HEK293T (cell line): ENCODE data around the gene DYNC1I1.

Source experiments
- L3MBTL2 ChIP-seq: fragments of 450-650 bp; conservative IDR thresholded peaks from 2 replicates; pipeline ENCODE4 v1.6.1; 2016; ENCODE audit warnings: mild to moderate bottlenecking
- SUZ12 ChIP-seq: fragments of 450-650 bp; IDR thresholded peaks from 2 replicates; pipeline ENCODE4 v1.6.1; 2016; ENCODE audit warnings: mild to moderate bottlenecking

DNA sequence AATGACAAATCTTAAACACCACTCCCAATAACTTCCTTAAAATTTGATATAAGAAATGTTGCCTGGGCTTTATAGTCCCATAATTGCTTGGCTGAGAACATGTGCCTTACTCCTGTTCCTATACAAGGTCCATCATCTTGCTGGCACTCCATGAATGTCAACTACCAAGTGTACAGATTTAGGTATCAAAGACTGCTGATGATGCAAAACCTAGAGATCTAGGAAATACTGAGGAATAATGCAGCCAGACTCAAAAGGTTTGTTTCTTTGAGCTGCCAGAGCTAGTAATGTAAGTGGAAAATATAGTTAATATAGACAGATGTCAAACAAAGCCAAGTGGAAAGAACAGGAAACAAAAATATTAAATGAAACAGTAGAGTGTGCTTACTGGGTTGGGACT is 121.1 kb downstream of the DYNC1I1 start:
- no peak for TF ChIP-seq SUZ12
- TF ChIP-seq L3MBTL2 = no peak
